ENCODE results near the gene ISOC2. TPM values are rescaled to one million over a fixed set of nuclear protein-coding genes. Genes with fewer than 3 reads are reported as not detected.
A peak's percentile ranks its signal among the peaks of the same experiment; 100 is the strongest.

ISOC2 gene
- total and polyA plus RNA-seq, 12 donors: 18.1 to 181 (median 77.8) TPM

- 86 to 92% (median 89%) methylated on average over 17 to 19 of the region's 19 CpGs for WGBS, 4 donors
- no peak overlapping the region for H3K27ac ChIP-seq
- peak in 1 of 7 donors; percentile 20 for DNase-seq
Observed at GRCh38 chr19:55474269-55475265, 13.1 kb upstream of the ISOC2 start.

DNA sequence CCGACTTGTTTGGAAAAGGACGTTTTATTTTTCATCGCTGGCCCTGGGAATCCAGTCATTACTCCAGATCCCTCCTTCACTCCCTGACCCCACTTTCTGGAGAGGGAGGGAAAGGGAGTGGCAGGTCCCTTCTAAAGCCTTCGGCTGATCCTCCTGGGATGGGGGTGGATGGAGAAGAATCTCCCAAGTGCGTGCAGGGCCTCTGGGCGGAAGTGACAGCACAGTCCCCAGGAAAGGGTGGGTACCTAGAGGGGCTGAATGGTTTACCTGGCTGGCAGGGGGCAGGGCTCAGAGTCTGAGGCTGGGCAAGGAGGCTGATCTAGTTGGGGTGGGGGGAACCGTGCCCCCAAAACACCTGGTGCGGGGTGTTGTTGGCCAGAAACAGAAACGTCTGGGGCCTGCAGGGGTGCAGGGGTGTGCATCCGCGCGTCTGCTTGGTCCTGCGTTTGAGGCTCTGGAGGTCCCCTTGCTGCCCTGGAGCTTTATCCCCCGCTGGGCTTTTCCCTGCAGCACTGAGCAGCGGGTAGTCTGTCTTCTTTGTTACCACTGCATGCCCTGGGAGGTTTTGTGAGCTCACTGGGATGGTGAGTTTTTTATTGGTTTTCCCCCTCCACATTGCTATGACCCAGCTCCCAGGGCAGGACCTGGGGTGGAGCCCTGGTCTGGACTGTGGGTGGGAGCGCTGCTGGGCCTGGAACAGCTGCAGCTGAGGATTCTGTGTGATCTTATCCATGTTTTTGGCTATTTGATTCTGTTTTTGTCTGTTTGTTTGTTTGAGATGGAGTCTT, 12.0 kb upstream of the ISOC2 start:
- no peaks in the 10 kb centered on the region for H3K9me3 ChIP-seq (replicated peaks in 1 of 3)
- peaks cover 5 to 16% of the 10 kb centered on the region in 2 donors for H3K4me1 ChIP-seq (replicated peaks in 1 of 2)
- H3K27ac ChIP-seq: no peak overlapping the region
- 59 to 78% (median 69%) methylated on average over 9 to 16 of the region's 16 CpGs for WGBS, 4 donors
- H3K27me3 ChIP-seq: no peaks in the 10 kb centered on the region
- H3K36me3 ChIP-seq (replicated peaks in 1 of 2): no peaks in the 10 kb centered on the region
- TF ChIP-seq POLR2A (IDR thresholded peaks at IDR 0.05) (no peak), CTCF (IDR thresholded peaks at IDR 0.05) (no peak)
- H3K4me3 ChIP-seq: no peak overlapping the region
- DNase-seq: peak in 1 of 7 donors; percentile 23
- intact Hi-C loops (cut with DNase I): no loop called here

More at GRCh38 chr19:55474269-55475265, 13.1 kb upstream of the ISOC2 start:
- intact Hi-C loops (cut with DNase I): no loop called here
- no peak for TF ChIP-seq POLR2A (IDR thresholded peaks at IDR 0.05)
- TF ChIP-seq CTCF (IDR thresholded peaks at IDR 0.05): no peak
- no peaks in the 10 kb centered on the region for H3K36me3 ChIP-seq (replicated peaks in 1 of 2)
- H3K4me1 ChIP-seq (replicated peaks in 1 of 2): peaks cover 5 to 22% of the 10 kb centered on the region in 2 donors
- H3K4me3 ChIP-seq: no peak overlapping the region
- no peaks in the 10 kb centered on the region for H3K27me3 ChIP-seq
- H3K9me3 ChIP-seq (replicated peaks in 1 of 3): no peaks in the 10 kb centered on the region

- Histone ChIP-seq H3K27ac (no peak overlapping the region), H3K4me1 (replicated peaks in 1 of 2) (peaks cover 4 to 15% of the 10 kb centered on the region in 2 donors), H3K27me3 (no peaks in the 10 kb centered on the region), H3K9me3 (replicated peaks in 1 of 3) (no peaks in the 10 kb centered on the region), H3K36me3 (replicated peaks in 1 of 2) (no peaks in the 10 kb centered on the region), H3K4me3 (no peak overlapping the region)
- 55 to 94% (median 77%) methylated on average over 3 to 8 of the region's 8 CpGs for WGBS, 4 donors
- DNase-seq: no peak
- intact Hi-C loops (cut with DNase I): no loop called here
- TF ChIP-seq POLR2A (IDR thresholded peaks at IDR 0.05) (no peak), CTCF (IDR thresholded peaks at IDR 0.05) (no peak)
Observed at GRCh38 chr19:55472463-55472862, 11.0 kb upstream of the ISOC2 start.

DNA sequence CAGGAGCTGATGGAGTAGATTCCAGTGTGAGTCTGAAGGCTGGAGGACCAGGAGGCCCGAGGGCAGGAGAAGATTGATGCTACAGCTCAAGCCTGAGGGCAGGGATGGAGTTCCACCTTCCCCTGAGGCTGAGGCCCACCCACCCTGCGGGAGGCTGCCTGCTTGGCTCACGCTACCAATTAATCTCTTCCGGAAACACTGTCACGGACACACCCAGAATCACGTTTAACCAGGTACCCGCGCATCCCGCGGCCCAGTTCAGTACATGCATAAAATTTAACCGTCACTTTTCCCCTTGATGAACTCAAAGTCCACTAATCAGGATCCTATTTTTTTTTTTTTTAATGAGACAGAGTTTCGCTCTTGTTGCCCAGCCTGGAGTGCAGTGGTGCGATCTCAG, 9.8 kb upstream of the ISOC2 start:
- intact Hi-C loops (cut with DNase I): no loop called here
- DNase-seq: no peak
- no peaks in the 10 kb centered on the region for H3K36me3 ChIP-seq (replicated peaks in 1 of 2)
- no peak for TF ChIP-seq POLR2A (IDR thresholded peaks at IDR 0.05)
- TF ChIP-seq CTCF (IDR thresholded peaks at IDR 0.05): no peak
- 82 to 91% (median 87%) methylated on average over 13 of the region's 13 CpGs for WGBS, 4 donors
- H3K4me3 ChIP-seq: no peak overlapping the region
- no peak overlapping the region for H3K27ac ChIP-seq
- H3K27me3 ChIP-seq: no peaks in the 10 kb centered on the region
- H3K9me3 ChIP-seq (replicated peaks in 1 of 3): no peaks in the 10 kb centered on the region
- peaks cover 0 to 15% of the 10 kb centered on the region in 2 donors for H3K4me1 ChIP-seq (replicated peaks in 1 of 2)

Measured in adrenal gland (tissue), 12 donors.